Measurements from ENCODE around the gene SHCBP1L.

SHCBP1L gene

DNA sequence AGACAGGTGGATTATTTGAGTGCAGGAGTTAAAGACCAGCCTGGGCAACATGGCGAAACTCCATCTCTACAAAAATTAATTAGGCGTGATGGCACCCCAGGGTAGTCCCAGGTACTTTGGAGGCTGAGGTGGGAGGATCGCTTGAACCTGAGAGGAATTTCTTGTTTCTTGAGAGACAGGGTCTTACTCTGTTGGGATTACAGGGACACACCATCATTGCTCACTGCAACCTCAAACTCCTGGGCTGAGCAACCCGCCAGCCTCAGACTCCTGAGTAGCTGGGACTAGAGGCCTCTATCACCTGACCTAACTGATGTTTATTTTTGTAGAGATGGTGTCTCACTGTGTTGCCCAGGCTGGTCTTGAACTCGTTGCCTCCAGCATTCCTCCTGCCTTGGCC, 89.0 kb downstream of the SHCBP1L start:
- Histone ChIP-seq H3K4me1 (ENCODE audit: control insufficient read depth in 1 of 2, insufficient read depth in 1 of 2, low read depth in 1 of 2, low read length in 1 of 2) (no peaks in the 10 kb centered on the region), H3K4me3 (ENCODE audit: low read depth in 1 of 2, low read length in 1 of 2) (no peak overlapping the region), H3K9me3 (no peaks in the 10 kb centered on the region), H3K36me3 (peaks cover 99% of the 10 kb centered on the region), H3K27ac (no peak overlapping the region), H3K27me3 (no peaks in the 10 kb centered on the region)
- TF ChIP-seq, protein P1, sequence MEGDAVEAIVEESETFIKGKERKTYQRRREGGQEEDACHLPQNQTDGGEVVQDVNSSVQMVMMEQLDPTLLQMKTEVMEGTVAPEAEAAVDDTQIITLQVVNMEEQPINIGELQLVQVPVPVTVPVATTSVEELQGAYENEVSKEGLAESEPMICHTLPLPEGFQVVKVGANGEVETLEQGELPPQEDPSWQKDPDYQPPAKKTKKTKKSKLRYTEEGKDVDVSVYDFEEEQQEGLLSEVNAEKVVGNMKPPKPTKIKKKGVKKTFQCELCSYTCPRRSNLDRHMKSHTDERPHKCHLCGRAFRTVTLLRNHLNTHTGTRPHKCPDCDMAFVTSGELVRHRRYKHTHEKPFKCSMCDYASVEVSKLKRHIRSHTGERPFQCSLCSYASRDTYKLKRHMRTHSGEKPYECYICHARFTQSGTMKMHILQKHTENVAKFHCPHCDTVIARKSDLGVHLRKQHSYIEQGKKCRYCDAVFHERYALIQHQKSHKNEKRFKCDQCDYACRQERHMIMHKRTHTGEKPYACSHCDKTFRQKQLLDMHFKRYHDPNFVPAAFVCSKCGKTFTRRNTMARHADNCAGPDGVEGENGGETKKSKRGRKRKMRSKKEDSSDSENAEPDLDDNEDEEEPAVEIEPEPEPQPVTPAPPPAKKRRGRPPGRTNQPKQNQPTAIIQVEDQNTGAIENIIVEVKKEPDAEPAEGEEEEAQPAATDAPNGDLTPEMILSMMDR (IDR thresholded peaks at IDR 0.05) = no peak

DNA sequence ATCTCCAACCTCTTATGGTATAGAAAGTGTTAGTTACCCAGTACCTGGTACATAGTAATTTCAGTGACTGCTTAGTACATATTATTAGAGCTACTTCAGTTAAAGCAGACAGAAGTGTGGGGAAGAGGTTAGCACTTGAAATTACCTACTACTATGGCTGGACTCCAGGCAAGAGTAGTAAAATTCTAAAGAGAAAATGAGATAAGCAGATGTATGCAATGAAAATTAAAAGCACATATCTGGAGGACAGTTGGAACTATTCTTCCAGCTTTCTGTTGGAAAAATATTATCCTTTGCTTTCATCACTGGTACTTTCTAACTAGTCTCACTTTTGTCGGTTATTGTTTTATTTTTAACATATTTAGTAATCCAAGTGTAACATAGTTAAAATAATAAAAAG, 90.1 kb downstream of the SHCBP1L start:
- TF ChIP-seq, protein P1 (IDR thresholded peaks at IDR 0.05) = no peak
- Histone ChIP-seq H3K27me3 (no peaks in the 10 kb centered on the region), H3K36me3 (peaks cover 99% of the 10 kb centered on the region), H3K9me3 (no peaks in the 10 kb centered on the region), H3K4me3 (ENCODE audit: low read depth in 1 of 2, low read length in 1 of 2) (no peak overlapping the region), H3K4me1 (ENCODE audit: control insufficient read depth in 1 of 2, insufficient read depth in 1 of 2, low read depth in 1 of 2, low read length in 1 of 2) (no peaks in the 10 kb centered on the region), H3K27ac (no peak overlapping the region)

DNA sequence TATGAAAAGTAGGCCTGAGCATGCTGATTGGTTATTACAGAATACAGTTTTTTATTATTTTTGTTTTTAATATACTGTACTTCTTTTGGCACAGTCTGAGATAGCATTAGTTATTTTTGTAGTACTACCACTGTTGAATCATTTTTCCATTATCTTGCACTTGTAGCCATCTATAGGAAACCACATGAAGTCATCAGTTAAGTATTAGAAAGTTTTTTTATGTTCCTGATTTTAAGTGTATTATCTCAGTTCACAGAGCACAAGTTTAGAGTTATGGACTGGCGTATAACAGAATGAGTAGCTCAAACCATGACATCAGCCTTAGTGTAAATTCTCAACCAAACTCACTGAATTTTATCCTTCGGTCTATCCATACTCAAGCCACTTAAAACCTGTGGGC, 91.0 kb downstream of the SHCBP1L start:
- TF ChIP-seq, protein P1 (IDR thresholded peaks at IDR 0.05) = no peak
- Histone ChIP-seq H3K4me3 (ENCODE audit: low read depth in 1 of 2, low read length in 1 of 2) (no peak overlapping the region), H3K27me3 (no peaks in the 10 kb centered on the region), H3K27ac (no peak overlapping the region), H3K9me3 (no peaks in the 10 kb centered on the region), H3K4me1 (ENCODE audit: control insufficient read depth in 1 of 2, insufficient read depth in 1 of 2, low read depth in 1 of 2, low read length in 1 of 2) (no peaks in the 10 kb centered on the region), H3K36me3 (peaks cover 99% of the 10 kb centered on the region)

DNA sequence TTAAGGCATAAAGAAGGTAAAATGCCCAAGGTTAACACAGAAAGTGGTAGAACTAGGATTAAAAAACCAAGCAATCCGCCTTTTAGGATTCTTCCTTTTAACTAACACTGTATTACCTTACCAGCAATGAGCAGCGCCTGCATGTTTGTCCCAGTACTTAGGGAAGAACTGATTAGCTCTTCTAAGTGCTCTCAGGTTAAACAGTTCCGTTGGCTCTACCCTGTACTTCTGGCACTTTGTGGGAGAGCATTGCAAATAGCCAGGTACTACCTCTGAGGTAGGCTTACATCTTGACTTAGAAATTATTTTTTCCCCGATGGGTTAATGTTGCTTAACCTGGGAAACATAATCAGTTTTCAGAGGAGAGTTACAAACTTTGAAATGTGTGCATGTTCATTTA, 92.3 kb downstream of the SHCBP1L start:
- Histone ChIP-seq H3K4me1 (ENCODE audit: control insufficient read depth in 1 of 2, insufficient read depth in 1 of 2, low read depth in 1 of 2, low read length in 1 of 2) (no peaks in the 10 kb centered on the region), H3K4me3 (ENCODE audit: low read depth in 1 of 2, low read length in 1 of 2) (no peak overlapping the region), H3K27ac (no peak overlapping the region), H3K27me3 (no peaks in the 10 kb centered on the region), H3K9me3 (no peaks in the 10 kb centered on the region), H3K36me3 (peaks cover 99% of the 10 kb centered on the region)
- TF ChIP-seq, protein P1 (IDR thresholded peaks at IDR 0.05) = no peak

DNA sequence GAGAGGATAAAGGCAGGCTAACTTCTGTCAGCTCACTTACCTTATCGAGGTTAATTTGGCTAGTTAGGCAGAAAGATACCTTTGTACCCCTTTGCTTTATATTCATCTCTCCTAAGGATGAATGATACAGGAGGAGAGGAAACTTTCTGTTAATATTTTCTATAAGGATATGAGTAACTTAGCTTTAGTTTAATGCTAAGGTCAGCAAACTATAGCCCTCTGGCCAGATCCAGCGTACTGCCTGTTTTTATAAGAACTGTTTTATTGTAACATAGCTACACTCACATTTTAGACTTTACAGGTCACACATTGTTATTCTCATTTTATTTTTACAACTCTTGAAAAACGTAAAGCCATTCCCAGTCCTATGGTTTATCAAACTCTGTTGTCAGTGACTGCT, 95.8 kb downstream of the SHCBP1L start:
- TF ChIP-seq, protein P1 (IDR thresholded peaks at IDR 0.05) = no peak
- no peak overlapping the region for H3K27ac ChIP-seq
- no peaks in the 10 kb centered on the region for H3K27me3 ChIP-seq
- H3K4me1 ChIP-seq (ENCODE audit: control insufficient read depth in 1 of 2, insufficient read depth in 1 of 2, low read depth in 1 of 2, low read length in 1 of 2) = no peaks in the 10 kb centered on the region
- H3K9me3 ChIP-seq = no peaks in the 10 kb centered on the region
- no peak overlapping the region for H3K4me3 ChIP-seq (ENCODE audit: low read depth in 1 of 2, low read length in 1 of 2)
- H3K36me3 ChIP-seq = peaks cover 100% of the 10 kb centered on the region

DNA sequence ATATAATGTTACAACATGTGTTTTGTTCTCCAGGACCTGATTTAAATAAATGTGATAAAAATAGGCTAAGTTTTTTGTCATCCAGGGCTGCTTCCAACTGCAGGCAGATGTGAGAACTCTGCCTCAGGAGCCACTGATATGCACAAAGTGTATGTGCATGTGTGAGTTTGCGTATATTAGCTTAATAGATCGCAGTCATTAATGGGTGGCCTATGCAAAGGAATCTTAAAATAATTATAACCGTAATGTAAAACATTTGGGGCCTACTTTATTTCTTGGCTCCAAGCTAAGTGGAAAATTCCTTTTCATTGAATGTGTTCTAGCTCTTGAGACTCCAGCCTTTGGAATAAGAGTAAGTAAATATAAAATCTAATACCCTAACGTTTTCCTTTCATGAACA, 97.1 kb downstream of the SHCBP1L start:
- Histone ChIP-seq H3K4me3 (ENCODE audit: low read depth in 1 of 2, low read length in 1 of 2) (no peak overlapping the region), H3K27me3 (no peaks in the 10 kb centered on the region), H3K36me3 (peaks cover 100% of the 10 kb centered on the region), H3K27ac (no peak overlapping the region), H3K4me1 (ENCODE audit: control insufficient read depth in 1 of 2, insufficient read depth in 1 of 2, low read depth in 1 of 2, low read length in 1 of 2) (no peaks in the 10 kb centered on the region), H3K9me3 (no peaks in the 10 kb centered on the region)
- TF ChIP-seq, protein P1 (IDR thresholded peaks at IDR 0.05) = no peak
